Uterus (tissue), 4 donors: ENCODE results near the gene SPOCK1. TPM values are rescaled to one million over a fixed set of nuclear protein-coding genes. Genes with fewer than 3 reads are reported as not detected.

Experiments used
- DNase-seq, 2 donors: peaks; one replicate each; pipeline ENCODE4 v3.0.0-alpha.2; 2019 to 2020
- H3K27ac ChIP-seq, 2 donors: fragments of 200-600 bp; sonication (generic); 1 replicate in 1 of 2; 2 replicates in 1 of 2; pipeline ENCODE4 v1.5.1; 2016 to 2018
- H3K27me3 ChIP-seq, 2 donors: fragments of 200-600 bp; sonication (generic); one replicate each; pipeline ENCODE4 v1.5.1; 2018 to 2019; ENCODE audit warnings: control low read depth in 1 of 2
- H3K36me3 ChIP-seq, 2 donors: fragments of 200-600 bp; sonication (generic); one replicate each; pipeline ENCODE4 v1.5.1; 2019; ENCODE audit warnings: control low read depth in 1 of 2
- H3K4me1 ChIP-seq, 2 donors: fragments of 200-600 bp; sonication (generic); one replicate each; pipeline ENCODE4 v1.5.1; 2018 to 2019; ENCODE audit warnings: control low read depth in 1 of 2
- H3K4me3 ChIP-seq, 2 donors: fragments of 200-600 bp; sonication (generic); 1 replicate in 1 of 2; 2 replicates in 1 of 2; pipeline ENCODE4 v1.5.1; 2018 to 2019; ENCODE audit warnings: mild to moderate bottlenecking in 1 of 2
- H3K9me3 ChIP-seq, 2 donors: fragments of 200-600 bp; sonication (generic); one replicate each; pipeline ENCODE4 v1.5.1; 2019; ENCODE audit warnings: control low read depth in 1 of 2
- CTCF ChIP-seq, 4 experiments: fragments of 200-600 bp in 2 of 4; fragments of 450-650 bp in 2 of 4; sonication (generic) in 2 of 4; IDR thresholded peaks; one replicate each; pipeline ENCODE4 v1.5.1; 2016 to 2019; ENCODE audit warnings: antibody characterized with exemption in 4 of 4, mild to moderate bottlenecking in 2 of 4, moderate library complexity in 1 of 4
- POLR2A ChIP-seq, 2 donors: fragments of 450-650 bp; IDR thresholded peaks; one replicate each; pipeline ENCODE4 v1.6.1; 2016; ENCODE audit warnings: antibody characterized with exemption in 2 of 2, mild to moderate bottlenecking in 1 of 2, moderate library complexity in 1 of 2
- intact Hi-C: fragments of 100-400 bp; cut with DNase I; formaldehyde crosslinking; loops from one replicate; pipeline ENCODE4 v1.15.1; 2023; ENCODE audit warnings: low total_unique reads
- total RNA-seq, 4 donors: library from RNA; depleted of rRNA in 3 of 4; stranded (reverse); fragments of >200 nt in 3 of 4; gene quantifications; one replicate each; pipeline versions ENCODE4 v1.1.0 to v1.2.4, GENCODE V29; 2014 to 2023
- donor health status: DM: yes; HTN: yes; CAD: no.

Gene SPOCK1
- total RNA-seq, 4 donors from 2014 or later = 31.8 to 131 (median 45.1) TPM

- H3K27me3 ChIP-seq = no peaks in the 10 kb centered on the region
- intact Hi-C loops = no loop called here
- H3K4me3 ChIP-seq = no peak overlapping the region
- no peaks in the 10 kb centered on the region for H3K36me3 ChIP-seq
- no peaks in the 10 kb centered on the region for H3K4me1 ChIP-seq
- no peak overlapping the region for H3K27ac ChIP-seq
- no peak for DNase-seq
- TF ChIP-seq POLR2A (IDR thresholded peaks at IDR 0.05) (no peak), CTCF (IDR thresholded peaks at IDR 0.05) (no peak)
- no peaks in the 10 kb centered on the region for H3K9me3 ChIP-seq
Measured at GRCh38 chr5:137252512-137252911, 246.6 kb downstream of the SPOCK1 start.

DNA sequence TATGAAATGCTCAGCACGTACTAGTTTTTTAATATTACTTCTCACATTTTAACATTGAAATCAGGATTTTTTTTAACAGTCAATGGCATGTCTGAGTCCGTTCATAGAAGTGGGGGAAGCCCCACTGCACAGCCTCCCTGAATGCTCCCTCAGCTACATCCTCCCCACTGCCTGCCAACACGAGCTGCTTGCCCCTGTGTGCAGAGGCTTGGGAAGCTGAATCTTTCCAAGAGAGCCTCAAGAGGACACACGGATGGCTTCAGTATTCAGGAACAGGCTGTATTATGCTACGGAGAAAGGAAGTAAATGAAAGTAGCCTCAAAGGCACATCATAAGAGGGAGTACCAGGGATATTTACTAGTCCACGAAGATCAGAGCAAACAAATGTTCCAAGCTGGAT is 248.7 kb downstream of the SPOCK1 start:
- H3K27me3 ChIP-seq = no peaks in the 10 kb centered on the region
- no peak for TF ChIP-seq POLR2A (IDR thresholded peaks at IDR 0.05)
- no peak for TF ChIP-seq CTCF (IDR thresholded peaks at IDR 0.05)
- intact Hi-C loops = no loop called here
- H3K4me1 ChIP-seq = no peaks in the 10 kb centered on the region
- H3K36me3 ChIP-seq = no peaks in the 10 kb centered on the region
- DNase-seq = no peak
- no peaks in the 10 kb centered on the region for H3K9me3 ChIP-seq
- no peak overlapping the region for H3K27ac ChIP-seq
- no peak overlapping the region for H3K4me3 ChIP-seq

- no peak overlapping the region for H3K4me3 ChIP-seq
Measured at GRCh38 chr5:137248527-137248926, 250.6 kb downstream of the SPOCK1 start.

GRCh38 chr5:137245438-137245837 is 253.7 kb downstream of the SPOCK1 start:
- Histone ChIP-seq H3K27ac (no peak overlapping the region), H3K4me1 (no peaks in the 10 kb centered on the region), H3K4me3 (no peak overlapping the region), H3K36me3 (no peaks in the 10 kb centered on the region), H3K9me3 (no peaks in the 10 kb centered on the region), H3K27me3 (no peaks in the 10 kb centered on the region)
- no peak for TF ChIP-seq CTCF (IDR thresholded peaks at IDR 0.05)
- TF ChIP-seq POLR2A (IDR thresholded peaks at IDR 0.05) = no peak
- intact Hi-C loops = no loop called here
- no peak for DNase-seq

More at GRCh38 chr5:137248527-137248926, 250.6 kb downstream of the SPOCK1 start:
- H3K36me3 ChIP-seq = no peaks in the 10 kb centered on the region
- no peaks in the 10 kb centered on the region for H3K4me1 ChIP-seq
- H3K9me3 ChIP-seq = no peaks in the 10 kb centered on the region
- no peak for DNase-seq
- no peak overlapping the region for H3K27ac ChIP-seq
- TF ChIP-seq CTCF (IDR thresholded peaks at IDR 0.05) = no peak
- TF ChIP-seq POLR2A (IDR thresholded peaks at IDR 0.05) = no peak
- intact Hi-C loops = no loop called here
- no peaks in the 10 kb centered on the region for H3K27me3 ChIP-seq

GRCh38 chr5:137240285-137240684 is 258.8 kb downstream of the SPOCK1 start:
- Histone ChIP-seq H3K36me3 (no peaks in the 10 kb centered on the region), H3K4me1 (no peaks in the 10 kb centered on the region), H3K4me3 (no peak overlapping the region), H3K27ac (no peak overlapping the region), H3K9me3 (no peaks in the 10 kb centered on the region), H3K27me3 (no peaks in the 10 kb centered on the region)
- TF ChIP-seq POLR2A (IDR thresholded peaks at IDR 0.05) (no peak), CTCF (IDR thresholded peaks at IDR 0.05) (no peak)
- no peak for DNase-seq
- intact Hi-C loops = no loop called here
